NCI-H524 (cell line): ENCODE results near the gene SOX30.
"Not testable (repeated sequence)": the region's sequence is repeated elsewhere in the genome, so short reads cannot be mapped to it uniquely, and the experiment has no call there.

Source experiments
- DNase-seq, 2 experiments: peaks; one replicate each; lab custom pipeline; 2025; lab: John Stamatoyannopoulos, UW

The SOX30 gene

GRCh38 chr5:157652377-157652692 lies at the start of gene SOX30:
SOX30 (minus strand) TSS chr5:157652438; CDS start chr5:157652078, 360 bp downstream.
- DNase-seq, result no peak

GRCh38 chr5:157698674-157699073 lies 46.4 kb upstream of the SOX30 start:
- DNase-seq, result not testable (repeated sequence)

GRCh38 chr5:157696154-157696553 lies 43.9 kb upstream of the SOX30 start:
- not testable (repeated sequence) for DNase-seq

GRCh38 chr5:157693816-157694215 lies 41.6 kb upstream of the SOX30 start:
- DNase-seq, result not testable (repeated sequence)

- DNase-seq, result no peak
Measured at GRCh38 chr5:157690690-157691433, 38.6 kb upstream of the SOX30 start.

GRCh38 chr5:157689942-157690689 lies 37.9 kb upstream of the SOX30 start:
- DNase-seq, result no peak

GRCh38 chr5:157687198-157687554 lies 34.9 kb upstream of the SOX30 start:
- DNase-seq, result no peak

- not testable (repeated sequence) for DNase-seq
Measured at GRCh38 chr5:157686276-157687197, 34.3 kb upstream of the SOX30 start.

GRCh38 chr5:157682257-157682656 lies 30.0 kb upstream of the SOX30 start:
- DNase-seq, result no peak

- DNase-seq, result no peak
Measured at GRCh38 chr5:157681048-157681447, 28.8 kb upstream of the SOX30 start.

- no peak for DNase-seq
Measured at GRCh38 chr5:157680239-157680638, 28.0 kb upstream of the SOX30 start.

- DNase-seq, result no peak
Measured at GRCh38 chr5:157679801-157680200, 27.6 kb upstream of the SOX30 start.

GRCh38 chr5:157677931-157678330 lies 25.7 kb upstream of the SOX30 start:
- DNase-seq, result no peak

- not testable (repeated sequence) for DNase-seq
Measured at GRCh38 chr5:157674351-157674750, 22.1 kb upstream of the SOX30 start.

GRCh38 chr5:157672976-157673375 lies 20.7 kb upstream of the SOX30 start:
- DNase-seq, result no peak

- no peak for DNase-seq
Measured at GRCh38 chr5:157671592-157672330, 19.5 kb upstream of the SOX30 start.

GRCh38 chr5:157670662-157671591 lies 18.7 kb upstream of the SOX30 start, which contains the start of gene C5orf52:
C5orf52 (plus strand) TSS chr5:157671533; CDS start chr5:157671615, 82 bp downstream.
- peak in 1 of 2 experiments; percentile 18 for DNase-seq

- DNase-seq, result no peak
Measured at GRCh38 chr5:157669701-157670097, 17.5 kb upstream of the SOX30 start.

- no peak for DNase-seq
Measured at GRCh38 chr5:157668356-157668755, 16.1 kb upstream of the SOX30 start.

GRCh38 chr5:157665467-157666070 lies 13.3 kb upstream of the SOX30 start:
- no peak for DNase-seq
